T-helper 1 cell treated with Interleukin-12 subunit alpha and Interleukin-12 subunit beta and Interleukin-4 antibody, amounts not matched to agents 30 μg/mL and 1 μg/mL, for 36 hours (primary cell): ENCODE data around the gene MS4A6E.

Source experiments
- H3K27ac Mint-ChIP-seq: one replicate; pipeline ENCODE4 v1.8.0; 2021; ENCODE audit warnings: mild to moderate bottlenecking, mixed read lengths
- H3K27me3 Mint-ChIP-seq: one replicate; pipeline ENCODE4 v1.8.0; 2021; ENCODE audit warnings: low read depth, mixed read lengths
- H3K36me3 Mint-ChIP-seq: one replicate; pipeline ENCODE4 v1.8.0; 2021; ENCODE audit warnings: low read depth, mixed read lengths
- H3K4me1 Mint-ChIP-seq: one replicate; pipeline ENCODE4 v1.8.0; 2021; ENCODE audit warnings: low read depth, mixed read lengths
- H3K4me3 Mint-ChIP-seq: one replicate; pipeline ENCODE4 v1.8.0; 2021; ENCODE audit warnings: mild to moderate bottlenecking, moderate library complexity, mixed read lengths
- H3K9me3 Mint-ChIP-seq: one replicate; pipeline ENCODE4 v1.8.0; 2021; ENCODE audit warnings: mixed read lengths

The MS4A6E gene

GRCh38 chr11:60377401-60378136 lies 50.5 kb downstream of the MS4A6E start:
- H3K27me3 Mint-ChIP-seq, result peaks cover 9% of the 10 kb centered on the region
- no peaks in the 10 kb centered on the region for H3K36me3 Mint-ChIP-seq
- H3K4me3 Mint-ChIP-seq, result no peak overlapping the region
- H3K9me3 Mint-ChIP-seq, result no peaks in the 10 kb centered on the region
- peaks cover 5% of the 10 kb centered on the region for H3K4me1 Mint-ChIP-seq
- no peak overlapping the region for H3K27ac Mint-ChIP-seq

- H3K27ac Mint-ChIP-seq, result no peak within 1 kb of the TSS
- no peak within 1 kb of the TSS for H3K4me3 Mint-ChIP-seq
- no peaks in the 10 kb centered on the region for H3K9me3 Mint-ChIP-seq
- peaks cover 9% of the 10 kb centered on the region for H3K27me3 Mint-ChIP-seq
- H3K4me1 Mint-ChIP-seq, result peaks cover 5% of the 10 kb centered on the region
- no peaks in the 10 kb centered on the region for H3K36me3 Mint-ChIP-seq
Measured at GRCh38 chr11:60378354-60378753, 51.3 kb downstream of the MS4A6E start, which contains the start of gene MS4A7. Gene MS4A7 (plus strand): TSS chr11:60378532. CDS start chr11:60383142, 4,610 bp downstream.

- Mint-ChIP-seq H3K9me3 (no peaks in the 10 kb centered on the region), H3K4me3 (no peak overlapping the region), H3K4me1 (no peaks in the 10 kb centered on the region), H3K27me3 (no peaks in the 10 kb centered on the region), H3K36me3 (no peaks in the 10 kb centered on the region), H3K27ac (no peak overlapping the region)
Measured at GRCh38 chr11:60389279-60389910, 62.3 kb downstream of the MS4A6E start.

- Mint-ChIP-seq H3K9me3 (no peaks in the 10 kb centered on the region), H3K27me3 (no peaks in the 10 kb centered on the region), H3K4me3 (no peak overlapping the region), H3K27ac (no peak overlapping the region), H3K36me3 (no peaks in the 10 kb centered on the region), H3K4me1 (no peaks in the 10 kb centered on the region)
Measured at GRCh38 chr11:60390419-60390818, 63.4 kb downstream of the MS4A6E start.
